ENCODE data around the gene GUSB.
"Not testable (repeated sequence)": the region's sequence is repeated elsewhere in the genome, so short reads cannot be mapped to it uniquely, and the experiment has no call there.

The GUSB gene

GRCh38 chr7:65974876-65975275 is 7.1 kb downstream of the GUSB start:
- DNase-seq: no peak

DNA sequence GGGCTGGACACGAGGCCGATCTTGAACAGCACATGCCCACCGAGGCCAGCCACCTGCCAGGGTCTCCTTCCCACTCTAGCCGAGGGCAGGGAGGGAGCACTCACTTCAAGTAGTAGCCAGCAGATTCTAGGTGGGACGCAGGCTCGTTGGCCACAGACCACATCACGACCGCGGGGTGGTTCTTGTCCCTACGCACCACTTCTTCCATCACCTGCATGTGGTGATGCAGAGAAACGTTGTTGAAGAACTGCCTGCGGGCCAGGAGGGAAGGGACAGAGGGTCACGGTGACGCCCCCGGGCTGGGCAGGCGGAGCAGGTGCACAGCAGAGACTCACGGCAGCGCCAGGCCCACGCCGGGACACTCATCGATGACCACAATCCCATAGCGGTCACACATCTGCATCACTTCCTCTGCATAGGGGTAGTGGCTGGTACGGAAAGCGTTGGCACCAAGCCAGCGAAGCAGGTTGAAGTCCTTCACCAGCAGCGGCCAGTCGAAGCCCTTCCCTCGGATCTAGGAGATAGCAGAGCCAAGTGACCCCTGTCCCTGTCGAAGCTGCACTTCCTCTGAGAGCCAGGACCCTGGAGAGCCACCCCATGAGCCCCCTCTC is 7.7 kb downstream of the GUSB start:
- DNase-seq: no peak

DNA sequence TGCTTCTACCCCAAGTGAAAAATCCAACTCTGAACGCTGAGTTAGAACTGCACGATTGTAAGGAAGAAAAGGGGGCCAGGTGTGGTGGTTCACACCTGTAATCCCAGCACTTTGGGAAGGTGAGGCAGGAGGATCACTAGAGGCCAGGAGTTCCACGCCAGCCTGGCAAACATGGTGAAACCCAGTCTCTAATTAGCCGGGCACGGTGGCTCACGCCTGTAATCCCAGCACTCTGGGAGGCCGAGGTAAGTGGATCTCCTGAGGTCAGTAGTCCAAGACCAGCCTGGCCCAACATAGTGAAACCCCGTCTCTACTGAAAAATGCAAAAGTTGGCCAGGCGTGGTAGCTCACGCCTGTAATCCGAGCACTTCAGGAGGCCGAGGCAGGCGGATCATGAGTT is 9.0 kb downstream of the GUSB start:
- no peak for DNase-seq

- no peak for DNase-seq
Measured at GRCh38 chr7:65971021-65971420, 11.0 kb downstream of the GUSB start.

GRCh38 chr7:65968256-65969185 is 13.5 kb downstream of the GUSB start:
- no peak for DNase-seq

- no peak for DNase-seq
Measured at GRCh38 chr7:65967361-65968155, 14.5 kb downstream of the GUSB start.

DNA sequence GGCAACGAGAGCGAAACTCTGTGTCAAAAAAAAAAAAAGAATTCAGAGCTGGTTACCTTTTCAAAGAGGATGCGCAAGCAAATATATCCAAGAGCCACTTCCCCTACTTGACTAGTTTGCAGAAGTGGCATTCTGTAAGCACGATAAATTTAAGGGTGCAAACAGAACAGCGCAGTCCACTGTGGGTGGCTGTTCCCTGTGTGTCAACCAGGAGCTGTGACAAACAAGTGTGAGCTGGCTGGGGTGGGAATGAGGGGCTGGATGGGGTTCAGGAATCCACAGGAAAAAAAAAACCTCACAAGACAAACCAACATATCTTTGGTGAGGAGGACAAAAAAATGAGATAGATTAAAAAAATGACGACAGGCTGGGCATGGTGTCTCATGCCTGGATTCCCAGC is 15.9 kb downstream of the GUSB start:
- no peak for DNase-seq

DNA sequence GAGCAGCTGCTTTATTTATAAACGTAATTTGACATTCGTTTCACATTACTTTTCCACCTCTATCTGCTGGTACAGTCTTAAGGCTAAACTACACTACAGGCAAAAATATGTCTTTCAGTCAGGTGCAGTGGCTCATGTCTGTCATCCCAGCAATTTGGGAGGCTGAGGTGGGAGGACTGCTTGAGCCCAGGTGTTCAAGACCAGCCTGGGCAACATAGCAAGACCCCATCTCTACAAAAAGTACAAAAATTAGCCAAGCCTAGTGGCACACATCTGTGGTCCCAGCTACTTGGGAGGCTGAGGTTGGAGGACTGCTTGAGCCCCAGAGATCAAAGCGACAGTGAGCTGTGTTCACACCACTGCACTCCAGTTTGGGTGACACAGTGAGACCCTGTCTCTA is 17.3 kb downstream of the GUSB start:
- not testable (repeated sequence) for DNase-seq

GRCh38 chr7:65962033-65962432 is 20.0 kb downstream of the GUSB start:
- DNase-seq: no peak

DNA sequence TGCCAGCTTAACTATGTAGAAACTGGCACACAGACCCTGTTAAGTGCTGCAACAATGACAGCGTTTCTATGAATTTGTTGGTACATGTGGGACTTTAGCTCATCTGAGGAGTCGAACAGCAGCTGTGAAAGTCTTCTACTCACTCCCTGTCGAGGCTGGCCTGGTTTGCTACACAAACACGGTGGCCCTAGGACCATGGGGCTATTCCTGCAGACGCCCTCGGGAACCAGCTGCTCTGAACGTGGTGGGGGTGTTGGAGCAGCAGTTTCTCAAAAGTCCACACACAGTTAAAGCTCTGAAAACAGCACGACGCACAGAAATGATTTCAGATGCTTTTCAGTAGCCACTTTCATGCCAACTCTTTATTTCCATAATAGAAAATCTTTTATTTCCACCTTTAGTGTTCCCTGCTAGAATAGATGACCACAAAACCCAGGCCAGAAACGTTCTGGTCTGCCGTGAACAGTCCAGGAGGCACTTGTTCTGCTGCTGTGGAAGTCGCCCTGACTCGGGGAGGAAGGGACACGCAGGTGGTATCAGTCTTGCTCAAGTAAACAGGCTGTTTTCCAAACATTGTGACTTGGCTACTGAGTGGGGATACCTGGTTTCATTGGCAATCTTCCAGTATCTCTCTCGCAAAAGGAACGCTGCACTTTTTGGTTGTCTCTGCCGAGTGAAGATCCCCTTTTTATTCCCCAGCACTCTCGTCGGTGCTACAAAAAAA is 21.5 kb downstream of the GUSB start:
- DNase-seq: no peak

GRCh38 chr7:65955718-65956117 is 26.3 kb downstream of the GUSB start:
- DNase-seq: no peak

- no peak for DNase-seq
Measured at GRCh38 chr7:65953890-65954450, 28.0 kb downstream of the GUSB start.

DNA sequence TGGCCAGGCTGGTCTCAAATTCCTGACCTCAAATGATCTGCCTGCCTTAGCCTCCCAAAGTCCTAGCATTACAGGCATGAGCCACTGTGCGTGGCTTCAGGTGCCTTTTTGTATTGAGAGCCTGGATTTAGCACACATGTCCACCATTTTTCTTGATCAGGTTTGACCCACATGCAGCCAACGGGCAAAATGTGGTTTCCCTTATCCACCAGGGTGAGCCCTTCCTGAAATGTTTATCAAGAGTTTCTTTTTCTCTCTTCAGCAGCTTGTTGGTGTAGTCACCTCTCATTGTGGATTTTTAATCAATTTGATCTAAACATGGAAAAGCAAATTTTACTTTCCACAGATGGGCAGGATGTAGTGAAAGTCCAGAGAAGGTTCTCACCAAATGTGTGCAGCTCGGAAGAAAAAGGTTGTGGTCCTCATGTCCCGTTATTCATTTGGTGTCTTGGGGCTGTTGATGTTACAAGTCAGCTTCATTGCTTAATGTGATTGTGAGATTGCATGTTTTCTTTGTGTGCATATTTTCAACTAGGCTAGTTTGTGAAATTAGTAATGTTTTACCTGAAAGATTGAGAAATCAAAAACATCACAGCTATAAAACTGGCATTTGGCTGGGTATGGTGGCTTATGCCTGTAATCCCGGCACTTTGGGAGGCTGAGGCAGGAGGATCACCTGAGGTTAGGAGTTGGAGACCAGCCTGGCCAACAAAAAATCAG is 28.9 kb downstream of the GUSB start:
- DNase-seq: no peak

DNA sequence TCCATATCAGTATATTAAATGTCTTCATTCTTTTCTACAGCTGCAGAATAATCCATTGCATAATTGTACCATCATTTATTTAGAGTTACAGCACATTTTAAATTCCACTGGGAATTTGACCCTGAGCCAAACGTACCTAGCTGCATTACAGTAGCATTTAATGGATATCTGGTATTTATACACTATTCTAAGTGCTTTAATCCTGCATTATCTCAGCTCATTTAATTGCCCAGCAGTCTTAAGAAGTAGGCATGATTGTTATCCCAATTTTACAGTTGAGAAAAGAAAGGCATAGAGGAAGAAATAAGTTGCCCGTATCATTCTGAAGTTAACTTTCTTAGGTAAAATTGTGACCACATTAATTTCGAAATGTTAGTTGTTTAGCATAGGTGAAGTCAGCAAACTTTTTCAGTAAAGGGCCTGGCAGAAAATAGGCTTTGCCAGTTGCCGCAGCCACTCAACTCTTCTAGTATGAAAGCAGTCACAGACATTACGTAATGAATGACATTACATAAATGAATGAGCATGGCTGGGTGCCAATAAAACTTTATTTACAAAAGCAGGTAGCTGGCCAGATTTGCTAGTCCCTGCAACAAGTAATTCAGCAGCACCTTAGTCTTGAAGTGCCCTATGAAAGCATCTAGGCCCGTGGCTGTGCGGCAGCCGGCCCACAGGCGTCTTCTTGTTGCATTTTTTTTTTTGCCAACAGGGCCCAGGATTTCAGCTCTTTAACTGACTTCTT is 30.0 kb downstream of the GUSB start:
- DNase-seq: no peak

- DNase-seq: no peak
Measured at GRCh38 chr7:65946904-65947303, 35.1 kb downstream of the GUSB start.

- DNase-seq: not testable (repeated sequence)
Measured at GRCh38 chr7:65945787-65946186, 36.2 kb downstream of the GUSB start.

- no peak for DNase-seq
Measured at GRCh38 chr7:65938336-65938895, 43.6 kb downstream of the GUSB start.

DNA sequence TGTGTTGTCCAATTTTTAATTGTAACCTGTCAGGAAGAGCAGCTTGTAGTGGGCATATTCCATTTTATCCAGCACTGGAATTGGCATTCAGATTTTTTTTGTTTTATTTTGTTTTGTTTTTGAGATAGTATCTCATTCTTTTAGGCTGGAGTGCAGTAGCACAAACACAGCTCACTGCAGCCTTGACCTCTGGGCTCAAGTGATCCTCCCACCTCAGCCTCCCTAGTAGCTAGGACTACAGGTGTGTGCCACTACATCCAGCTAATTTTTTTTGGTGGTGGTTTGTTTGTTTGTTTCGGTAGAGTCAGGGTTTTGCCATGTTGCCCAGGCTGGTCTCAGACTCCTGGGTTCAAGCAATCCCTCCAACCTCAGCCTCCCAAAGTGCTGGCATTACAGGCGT is 44.7 kb downstream of the GUSB start:
- no peak for DNase-seq

- DNase-seq: no peak
Measured at GRCh38 chr7:65931685-65932084, 50.3 kb downstream of the GUSB start.

Measured in COR-L47 (cell line).